OCI-LY3 (cell line): ENCODE results near the gene TMEM184B.

ENCODE experiments used
- EZH2phosphoT487 ChIP-seq: fragments of 200-600 bp; shearing (Covaris generic); IDR thresholded peaks from 2 replicates; pipeline ENCODE4 v1.6.1; 2018; ENCODE audit warnings: antibody characterized with exemption, mixed run types, low read depth
- TF ChIP-seq, protein P1 (sequence below): fragments of 200-600, 300-600 bp; sonication (generic); IDR thresholded peaks from 2 replicates; pipeline ENCODE4 v1.5.1; 2014; ENCODE audit warnings: antibody characterized with exemption, low read length, low read depth

DNA sequence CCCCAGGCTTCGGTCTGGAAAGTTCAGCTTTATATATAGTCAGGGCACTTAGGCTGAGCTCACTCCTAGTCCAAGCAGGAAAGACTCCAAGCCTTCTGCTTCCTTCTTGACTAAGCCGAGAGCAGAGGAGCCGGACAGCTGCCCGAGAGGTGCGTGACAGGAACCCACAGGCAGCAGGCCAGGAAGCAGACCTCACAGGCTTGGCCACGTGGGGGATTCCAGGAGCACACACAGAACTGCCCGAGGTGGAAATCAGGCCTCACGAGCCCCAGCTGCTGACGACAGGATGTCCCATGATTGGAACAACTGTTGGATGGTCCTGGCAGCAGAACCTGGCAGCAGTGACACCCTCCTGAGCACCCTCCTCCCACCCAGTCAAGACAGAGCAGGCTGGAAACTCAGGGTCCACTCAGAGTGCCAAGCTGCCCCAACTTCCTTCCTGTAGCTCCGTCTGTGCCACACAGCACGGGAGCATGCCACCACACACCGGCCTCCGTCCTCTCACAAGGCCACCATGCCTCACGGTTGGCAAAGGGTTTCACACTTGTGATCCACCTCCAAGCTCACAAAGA lies 96.6 kb downstream of the TMEM184B start:
- TF ChIP-seq, protein P1, sequence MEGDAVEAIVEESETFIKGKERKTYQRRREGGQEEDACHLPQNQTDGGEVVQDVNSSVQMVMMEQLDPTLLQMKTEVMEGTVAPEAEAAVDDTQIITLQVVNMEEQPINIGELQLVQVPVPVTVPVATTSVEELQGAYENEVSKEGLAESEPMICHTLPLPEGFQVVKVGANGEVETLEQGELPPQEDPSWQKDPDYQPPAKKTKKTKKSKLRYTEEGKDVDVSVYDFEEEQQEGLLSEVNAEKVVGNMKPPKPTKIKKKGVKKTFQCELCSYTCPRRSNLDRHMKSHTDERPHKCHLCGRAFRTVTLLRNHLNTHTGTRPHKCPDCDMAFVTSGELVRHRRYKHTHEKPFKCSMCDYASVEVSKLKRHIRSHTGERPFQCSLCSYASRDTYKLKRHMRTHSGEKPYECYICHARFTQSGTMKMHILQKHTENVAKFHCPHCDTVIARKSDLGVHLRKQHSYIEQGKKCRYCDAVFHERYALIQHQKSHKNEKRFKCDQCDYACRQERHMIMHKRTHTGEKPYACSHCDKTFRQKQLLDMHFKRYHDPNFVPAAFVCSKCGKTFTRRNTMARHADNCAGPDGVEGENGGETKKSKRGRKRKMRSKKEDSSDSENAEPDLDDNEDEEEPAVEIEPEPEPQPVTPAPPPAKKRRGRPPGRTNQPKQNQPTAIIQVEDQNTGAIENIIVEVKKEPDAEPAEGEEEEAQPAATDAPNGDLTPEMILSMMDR, result no peak
- no peak for TF ChIP-seq EZH2phosphoT487
